T-helper 1 cell treated with Interleukin-12 subunit alpha and Interleukin-12 subunit beta and Interleukin-4 antibody, amounts not matched to agents 30 μg/mL and 1 μg/mL, for 36 hours (primary cell): ENCODE measurements around the gene OAS3.

ENCODE experiments used
- H3K27ac Mint-ChIP-seq: one replicate; pipeline ENCODE4 v1.8.0; 2021; ENCODE audit warnings: mild to moderate bottlenecking, mixed read lengths
- H3K27me3 Mint-ChIP-seq: one replicate; pipeline ENCODE4 v1.8.0; 2021; ENCODE audit warnings: low read depth, mixed read lengths
- H3K36me3 Mint-ChIP-seq: one replicate; pipeline ENCODE4 v1.8.0; 2021; ENCODE audit warnings: low read depth, mixed read lengths
- H3K4me1 Mint-ChIP-seq: one replicate; pipeline ENCODE4 v1.8.0; 2021; ENCODE audit warnings: low read depth, mixed read lengths
- H3K4me3 Mint-ChIP-seq: one replicate; pipeline ENCODE4 v1.8.0; 2021; ENCODE audit warnings: mild to moderate bottlenecking, moderate library complexity, mixed read lengths
- H3K9me3 Mint-ChIP-seq: one replicate; pipeline ENCODE4 v1.8.0; 2021; ENCODE audit warnings: mixed read lengths

OAS3 gene

DNA sequence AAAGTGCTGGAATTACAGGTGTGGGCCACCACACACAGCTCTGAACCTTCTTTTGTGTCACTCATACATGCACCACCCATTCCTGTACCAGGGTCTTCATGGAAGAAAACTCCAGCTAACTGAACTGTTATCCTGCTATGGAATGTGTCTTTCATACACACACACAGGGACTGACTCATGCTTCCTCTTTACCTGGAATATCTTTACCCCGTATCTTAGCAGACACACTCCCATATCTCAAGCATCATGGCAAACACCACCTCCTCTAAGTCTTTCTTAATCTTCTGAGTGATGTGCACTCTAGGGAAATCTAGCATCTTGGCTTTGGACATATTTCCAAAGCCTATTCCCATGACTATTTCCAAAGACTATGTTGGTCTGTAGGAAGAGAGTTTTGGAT is 83.2 kb downstream of the OAS3 start:
- H3K4me3 Mint-ChIP-seq: no peak overlapping the region
- no peaks in the 10 kb centered on the region for H3K36me3 Mint-ChIP-seq
- peaks cover 3% of the 10 kb centered on the region for H3K4me1 Mint-ChIP-seq
- no peak overlapping the region for H3K27ac Mint-ChIP-seq
- H3K27me3 Mint-ChIP-seq: peaks cover 4% of the 10 kb centered on the region
- no peaks in the 10 kb centered on the region for H3K9me3 Mint-ChIP-seq
